ENCODE data around the gene TSPAN1.

The TSPAN1 gene

DNA sequence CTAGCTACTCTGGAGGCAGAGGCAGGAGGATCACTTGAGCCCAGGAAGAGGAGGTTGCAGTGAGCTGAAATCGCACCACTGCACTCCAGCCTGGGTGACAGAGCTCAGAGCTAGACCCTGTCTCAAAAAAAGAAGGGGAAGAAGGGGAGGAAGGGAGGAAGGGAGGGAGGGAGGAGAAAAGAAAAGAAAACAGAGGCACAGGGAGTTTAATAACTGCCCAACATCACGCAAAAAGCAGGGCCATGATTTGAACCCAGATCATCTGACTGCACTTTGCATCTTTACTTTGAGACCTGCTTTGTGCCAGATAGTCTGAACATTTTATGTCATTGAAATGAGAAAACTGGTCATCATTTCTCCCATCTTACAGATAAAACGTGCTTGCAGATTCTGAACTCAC lies 30.3 kb downstream of the TSPAN1 start:
- TF ChIP-seq, protein P1, sequence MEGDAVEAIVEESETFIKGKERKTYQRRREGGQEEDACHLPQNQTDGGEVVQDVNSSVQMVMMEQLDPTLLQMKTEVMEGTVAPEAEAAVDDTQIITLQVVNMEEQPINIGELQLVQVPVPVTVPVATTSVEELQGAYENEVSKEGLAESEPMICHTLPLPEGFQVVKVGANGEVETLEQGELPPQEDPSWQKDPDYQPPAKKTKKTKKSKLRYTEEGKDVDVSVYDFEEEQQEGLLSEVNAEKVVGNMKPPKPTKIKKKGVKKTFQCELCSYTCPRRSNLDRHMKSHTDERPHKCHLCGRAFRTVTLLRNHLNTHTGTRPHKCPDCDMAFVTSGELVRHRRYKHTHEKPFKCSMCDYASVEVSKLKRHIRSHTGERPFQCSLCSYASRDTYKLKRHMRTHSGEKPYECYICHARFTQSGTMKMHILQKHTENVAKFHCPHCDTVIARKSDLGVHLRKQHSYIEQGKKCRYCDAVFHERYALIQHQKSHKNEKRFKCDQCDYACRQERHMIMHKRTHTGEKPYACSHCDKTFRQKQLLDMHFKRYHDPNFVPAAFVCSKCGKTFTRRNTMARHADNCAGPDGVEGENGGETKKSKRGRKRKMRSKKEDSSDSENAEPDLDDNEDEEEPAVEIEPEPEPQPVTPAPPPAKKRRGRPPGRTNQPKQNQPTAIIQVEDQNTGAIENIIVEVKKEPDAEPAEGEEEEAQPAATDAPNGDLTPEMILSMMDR (conservative IDR thresholded peaks at IDR 0.05; ENCODE audit: low read depth): no peak
- H3K27ac ChIP-seq: peak overlapping the region; percentile 82
- ChIA-PET POLR2A (ENCODE audit: low non-redundant PET) (no interaction called here), CTCF (interaction anchor here (0.5 to 1.6 kb wide), 2 partner anchors 19 to 172 kb away, joined by 3 to 13 read pairs; no protein-coding TSS in a partner anchor)
- DNase-seq (ENCODE audit: low spot score): no peak

DNA sequence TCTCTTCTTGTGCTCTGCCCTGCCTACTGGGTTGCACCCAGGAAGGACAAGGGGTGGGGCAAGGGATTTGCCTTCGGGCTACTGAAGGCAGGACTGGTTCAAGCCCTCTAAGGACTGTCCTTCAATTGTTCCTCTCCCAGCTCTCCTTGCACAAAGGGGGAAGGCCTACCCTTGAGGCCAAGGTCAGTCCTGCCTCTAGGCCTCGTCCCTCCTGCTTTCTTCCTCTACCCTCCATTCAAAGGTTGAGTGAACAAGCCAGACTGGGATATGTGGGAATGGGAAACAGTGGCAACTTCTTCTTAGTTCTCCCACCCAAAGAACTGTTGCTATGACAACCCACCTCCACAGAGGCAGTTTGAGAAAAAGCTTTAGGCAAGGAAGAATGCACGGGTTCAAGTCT lies 30.9 kb downstream of the TSPAN1 start:
- TF ChIP-seq, protein P1 (conservative IDR thresholded peaks at IDR 0.05; ENCODE audit: low read depth): no peak
- no peak for DNase-seq (ENCODE audit: low spot score)
- CTCF ChIA-PET: interaction anchor here (0.5 kb wide), 1 partner anchor 17 kb away, joined by 4 read pairs; no protein-coding TSS in a partner anchor
- peak overlapping the region; percentile 19; the same call in 1 of the 2 replicates for H3K27ac ChIP-seq
- POLR2A ChIA-PET (ENCODE audit: low non-redundant PET): no interaction called here

- H3K27ac ChIP-seq: no peak overlapping the region
- ChIA-PET POLR2A (ENCODE audit: low non-redundant PET) (interaction anchor here (0.6 kb wide), 1 partner anchor 14 kb away, joined by 3 read pairs; no protein-coding TSS in a partner anchor), CTCF (interaction anchor here (0.5 to 1.1 kb wide), 3 partner anchors 17 to 1289 kb away, joined by 3 to 5 read pairs (median 4); no protein-coding TSS in a partner anchor)
- TF ChIP-seq, protein P1 (conservative IDR thresholded peaks at IDR 0.05; ENCODE audit: low read depth): no peak
- DNase-seq (ENCODE audit: low spot score): no peak
Observed at GRCh38 chr1:46206399-46206798, 31.5 kb downstream of the TSPAN1 start.

- no peak overlapping the region for H3K27ac ChIP-seq
- TF ChIP-seq, protein P1 (conservative IDR thresholded peaks at IDR 0.05; ENCODE audit: low read depth): no peak
- POLR2A ChIA-PET (ENCODE audit: low non-redundant PET): no interaction called here
- DNase-seq (ENCODE audit: low spot score): no peak
- CTCF ChIA-PET: interaction anchor here (0.9 to 1.0 kb wide), 2 partner anchors 13 to 322 kb away, joined by 3 read pairs; no protein-coding TSS in a partner anchor
Observed at GRCh38 chr1:46210561-46210960, 35.7 kb downstream of the TSPAN1 start.

DNA sequence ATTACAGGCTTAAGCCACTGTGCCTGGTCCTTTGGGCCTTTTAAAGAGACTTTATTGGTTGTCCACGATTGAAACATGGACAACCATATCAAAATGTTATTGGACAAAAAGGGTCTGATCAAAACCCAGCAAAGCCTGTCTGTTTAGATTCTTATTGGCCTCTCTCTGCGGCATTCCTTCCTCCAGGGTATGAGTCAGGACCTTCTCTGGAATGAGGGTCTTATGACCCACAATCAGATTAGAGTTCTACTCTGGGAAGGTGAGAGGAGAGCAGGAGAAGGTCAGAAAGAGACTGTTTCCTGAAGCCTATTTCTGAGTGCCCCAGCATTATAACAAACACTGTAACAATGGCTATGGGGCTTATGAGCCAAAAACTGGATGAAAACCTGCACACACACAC lies 36.2 kb downstream of the TSPAN1 start:
- ChIA-PET POLR2A (ENCODE audit: low non-redundant PET) (no interaction called here), CTCF (no interaction called here)
- TF ChIP-seq, protein P1 (conservative IDR thresholded peaks at IDR 0.05; ENCODE audit: low read depth): no peak
- no peak for DNase-seq (ENCODE audit: low spot score)
- no peak overlapping the region for H3K27ac ChIP-seq

DNA sequence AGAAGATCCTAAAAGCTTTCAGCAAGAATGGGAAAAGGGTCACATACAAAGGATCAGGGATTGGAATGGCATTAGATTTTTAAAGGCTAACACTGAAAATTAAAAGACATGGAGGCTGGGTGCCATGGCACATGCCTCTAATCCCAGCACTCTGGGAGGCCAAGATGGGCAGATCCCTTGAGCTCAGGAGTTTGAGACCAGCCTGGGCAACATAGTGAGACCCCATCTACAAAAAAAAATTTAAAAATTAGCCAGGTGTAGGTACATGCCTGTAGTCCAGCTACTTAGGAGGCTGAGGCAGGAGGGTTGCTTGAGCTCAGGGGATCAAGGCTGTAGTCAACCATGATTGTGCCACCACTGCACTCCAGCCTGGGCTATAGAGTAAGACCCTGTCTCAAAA lies 40.6 kb downstream of the TSPAN1 start:
- no peak for DNase-seq (ENCODE audit: low spot score)
- CTCF ChIA-PET: no interaction called here
- TF ChIP-seq, protein P1 (conservative IDR thresholded peaks at IDR 0.05; ENCODE audit: low read depth): no peak
- POLR2A ChIA-PET (ENCODE audit: low non-redundant PET): interaction anchor here (0.6 kb wide), 1 partner anchor 14 kb away, joined by 4 read pairs; no protein-coding TSS in a partner anchor
- no peak overlapping the region for H3K27ac ChIP-seq

Measured in RWPE1 (cell line).